H54 (cell line): ENCODE measurements around the gene DYNLT5.
A peak's percentile ranks its signal among the peaks of the same experiment; 100 is the strongest.
"Not testable (repeated sequence)": the region's sequence is repeated elsewhere in the genome, so short reads cannot be mapped to it uniquely, and the experiment has no call there.

Source experiments
- DNase-seq: peaks from one replicate; pipeline ENCODE4 v3.0.0; 2011; ENCODE audit warnings: low spot score, mixed read lengths; ENCODE audit not compliant: insufficient read length
- FAIRE-seq: peaks from 3 replicates; lab custom pipeline; 2011; peaks lifted over from hg19 to GRCh38; lab: Jason Lieb, UNC
- POLR2A ChIP-seq: IDR thresholded peaks from 2 replicates; pipeline ENCODE4 v1.6.1; 2011; ENCODE audit warnings: low read depth, mild to moderate bottlenecking, low read length

The DYNLT5 gene

GRCh38 chr1:66752000-66752592 lies at the start of gene DYNLT5:
TSS of gene DYNLT5 (plus strand) at chr1:66752459. CDS start at chr1:66754659, 2,200 bp downstream.
- FAIRE-seq (no peak), DNase-seq (no peak)
- TF ChIP-seq POLR2A, result no peak

GRCh38 chr1:66704177-66704875 lies 47.9 kb upstream of the DYNLT5 start:
- no peak for FAIRE-seq
- DNase-seq, result no peak
- no peak for TF ChIP-seq POLR2A

- FAIRE-seq (no peak), DNase-seq (no peak)
- TF ChIP-seq POLR2A, result no peak
These were observed 47.1 kb upstream of the DYNLT5 start for GRCh38 chr1:66705110-66705509.

- no peak for FAIRE-seq
- no peak for TF ChIP-seq POLR2A
- no peak for DNase-seq
These were observed 40.8 kb upstream of the DYNLT5 start for GRCh38 chr1:66711420-66711819.

GRCh38 chr1:66712839-66713238 lies 39.4 kb upstream of the DYNLT5 start:
- no peak for DNase-seq
- TF ChIP-seq POLR2A, result no peak
- no peak for FAIRE-seq

GRCh38 chr1:66723985-66724384 lies 28.3 kb upstream of the DYNLT5 start:
- DNase-seq (no peak), FAIRE-seq (no peak)
- TF ChIP-seq POLR2A, result no peak

GRCh38 chr1:66725885-66726665 lies 26.2 kb upstream of the DYNLT5 start:
- peak; percentile 93 for FAIRE-seq
- no peak for DNase-seq
- TF ChIP-seq POLR2A, result no peak

GRCh38 chr1:66728021-66728420 lies 24.2 kb upstream of the DYNLT5 start:
- TF ChIP-seq POLR2A, result no peak
- DNase-seq, result no peak
- FAIRE-seq, result no peak

- not testable (repeated sequence) for DNase-seq
These were observed 23.5 kb upstream of the DYNLT5 start for GRCh38 chr1:66728716-66729115.

GRCh38 chr1:66729119-66729518 lies 23.1 kb upstream of the DYNLT5 start:
- DNase-seq, result no peak
- FAIRE-seq, result peak; percentile 36

More at GRCh38 chr1:66728716-66729115, 23.5 kb upstream of the DYNLT5 start:
- not testable (repeated sequence) for FAIRE-seq

GRCh38 chr1:66729523-66729922 lies 22.7 kb upstream of the DYNLT5 start:
- DNase-seq (no peak), FAIRE-seq (no peak)
- no peak for TF ChIP-seq POLR2A

More at GRCh38 chr1:66729119-66729518, 23.1 kb upstream of the DYNLT5 start:
- no peak for TF ChIP-seq POLR2A

GRCh38 chr1:66730462-66730861 lies 21.8 kb upstream of the DYNLT5 start:
- DNase-seq (no peak), FAIRE-seq (no peak)
- no peak for TF ChIP-seq POLR2A

- FAIRE-seq, result no peak
- DNase-seq, result no peak
- no peak for TF ChIP-seq POLR2A
These were observed 20.9 kb upstream of the DYNLT5 start for GRCh38 chr1:66731170-66731865.
